ENCODE results near the gene SLC22A16.
"Not testable (repeated sequence)": the region's sequence is repeated elsewhere in the genome, so short reads cannot be mapped to it uniquely, and the experiment has no call there.

SLC22A16 gene

DNA sequence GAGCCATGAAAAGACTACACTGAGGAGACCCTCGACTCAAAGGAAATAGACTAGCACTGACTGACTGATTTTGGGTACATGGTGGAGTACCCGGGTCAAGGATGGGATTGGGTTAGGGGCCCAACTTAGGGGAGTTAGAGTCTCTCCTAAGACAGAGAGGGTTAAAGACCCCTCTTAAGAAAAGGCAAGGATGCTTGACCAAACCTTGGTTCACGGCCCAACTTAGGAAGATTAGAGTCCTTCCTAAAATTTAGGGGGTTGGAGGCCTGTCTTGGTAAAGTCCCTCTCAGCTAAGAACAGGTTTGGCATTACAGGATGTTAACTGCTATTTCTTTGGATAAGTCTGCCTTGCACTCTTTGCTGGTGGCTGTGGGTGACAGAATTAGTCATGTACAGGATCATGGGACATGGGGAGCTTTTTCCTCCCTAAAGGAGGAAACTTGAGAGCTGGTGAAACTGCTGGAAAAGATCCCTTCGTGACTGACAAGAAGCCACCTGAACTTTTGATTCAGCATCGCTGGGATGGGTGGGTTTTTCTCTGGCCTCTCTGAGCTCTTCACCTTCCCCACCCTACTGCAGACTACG lies 12.3 kb upstream of the SLC22A16 start:
- DNase-seq (ENCODE audit: low spot score): no peak

DNA sequence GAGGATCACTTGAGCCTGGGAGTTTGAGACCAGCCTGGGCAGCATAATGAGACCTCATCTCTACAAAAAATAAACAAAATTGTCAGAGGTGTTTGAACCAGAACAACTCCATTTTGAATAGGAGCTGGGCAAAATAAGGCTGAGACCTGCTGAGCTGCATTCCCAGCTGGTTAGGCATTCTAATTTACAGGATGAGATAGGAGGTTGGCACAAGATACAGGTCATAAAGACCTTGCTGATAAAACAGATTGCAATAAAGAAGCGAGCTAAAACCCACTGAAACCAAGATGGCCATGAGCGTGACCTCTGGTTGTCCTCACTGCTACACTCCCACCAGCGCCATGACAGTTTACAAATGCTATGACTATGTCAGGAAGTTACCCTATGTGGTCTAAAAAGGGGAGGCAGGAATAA lies 11.6 kb upstream of the SLC22A16 start:
- not testable (repeated sequence) for DNase-seq (ENCODE audit: low spot score)

DNA sequence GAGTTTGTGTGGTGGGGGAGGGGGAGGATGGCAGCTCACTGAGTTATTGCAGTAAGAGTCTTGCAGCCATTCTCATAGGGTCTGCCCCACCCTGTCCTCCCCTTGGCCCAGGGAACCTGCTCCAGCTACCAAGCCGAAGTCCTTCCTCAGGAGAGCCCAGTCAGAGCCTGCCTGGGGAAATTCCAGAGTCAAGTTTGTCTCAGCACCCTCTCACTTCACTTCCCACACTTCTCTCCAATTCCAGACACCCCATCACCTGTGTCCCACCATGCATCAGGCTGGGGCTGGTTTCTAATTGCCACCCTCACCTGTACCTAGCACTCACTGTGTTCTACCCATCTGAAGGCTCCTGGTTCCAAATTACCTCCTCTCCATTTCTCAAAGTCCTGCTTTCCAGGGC lies 10.3 kb upstream of the SLC22A16 start:
- DNase-seq (ENCODE audit: low spot score): no peak

DNA sequence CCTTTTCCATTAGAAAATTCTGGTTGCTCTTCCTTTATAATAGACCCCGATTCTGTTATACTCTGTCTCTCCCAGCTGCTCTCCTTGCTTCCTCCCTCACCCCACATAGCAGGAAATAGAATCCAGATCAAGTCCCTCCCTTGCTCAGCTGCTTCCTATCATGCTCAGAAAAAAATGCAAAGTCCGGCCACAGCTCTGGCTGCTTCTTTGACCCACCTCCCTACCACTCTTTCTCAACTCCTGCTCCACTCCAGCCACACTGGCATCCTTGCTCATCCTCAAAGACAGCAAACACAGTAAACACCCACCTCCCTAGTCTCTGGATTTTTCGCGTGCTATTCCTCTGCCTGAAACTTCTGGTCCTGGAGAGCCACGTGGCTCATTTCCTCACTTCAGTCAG lies 9.1 kb upstream of the SLC22A16 start:
- no peak for DNase-seq (ENCODE audit: low spot score)

DNA sequence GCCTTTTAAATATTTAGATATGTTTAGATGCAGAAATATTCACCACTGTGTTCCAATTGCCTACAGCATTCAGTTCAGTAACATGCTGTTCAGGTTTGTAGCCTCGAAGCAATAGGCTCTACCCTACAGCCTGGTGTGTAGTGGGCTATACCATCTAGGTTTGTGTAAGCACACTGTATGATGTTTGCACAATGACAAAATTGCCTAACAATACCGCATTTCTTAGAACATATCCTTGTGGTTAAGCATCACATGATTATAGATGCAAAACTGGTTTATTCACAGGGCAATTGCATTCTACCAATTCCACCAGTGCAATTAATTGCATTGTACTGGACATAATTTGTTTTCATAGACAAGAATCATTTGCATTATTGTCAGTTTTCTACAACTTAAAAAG lies 7.9 kb upstream of the SLC22A16 start:
- no peak for DNase-seq (ENCODE audit: low spot score)

DNA sequence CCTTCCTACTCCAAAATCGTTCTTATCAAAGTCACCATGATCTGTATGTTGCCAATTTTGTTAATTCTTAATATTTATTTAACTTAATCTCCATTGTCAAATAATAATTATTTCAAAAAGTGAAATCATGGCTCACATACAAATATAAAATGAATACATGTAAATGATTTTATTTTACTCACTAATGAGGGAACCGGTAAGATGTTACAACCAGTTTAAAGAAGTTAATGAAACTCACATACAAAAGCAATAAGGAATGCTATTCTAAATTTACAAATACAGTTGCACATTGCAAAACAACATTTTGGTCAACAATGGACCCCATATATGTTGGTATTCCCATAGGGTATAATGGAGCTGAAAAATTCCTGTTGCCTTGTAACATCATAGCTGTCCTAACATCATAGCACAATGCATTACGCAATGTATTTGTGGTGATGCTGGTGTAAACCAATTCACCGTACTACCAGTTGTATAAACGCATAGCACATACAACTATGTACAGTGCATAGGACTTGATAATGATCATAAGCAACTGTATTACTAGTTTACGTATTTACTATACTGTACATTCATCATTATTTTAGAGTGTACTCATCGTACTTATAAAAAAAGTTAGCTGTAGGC lies 6.5 kb upstream of the SLC22A16 start:
- no peak for DNase-seq (ENCODE audit: low spot score)

DNA sequence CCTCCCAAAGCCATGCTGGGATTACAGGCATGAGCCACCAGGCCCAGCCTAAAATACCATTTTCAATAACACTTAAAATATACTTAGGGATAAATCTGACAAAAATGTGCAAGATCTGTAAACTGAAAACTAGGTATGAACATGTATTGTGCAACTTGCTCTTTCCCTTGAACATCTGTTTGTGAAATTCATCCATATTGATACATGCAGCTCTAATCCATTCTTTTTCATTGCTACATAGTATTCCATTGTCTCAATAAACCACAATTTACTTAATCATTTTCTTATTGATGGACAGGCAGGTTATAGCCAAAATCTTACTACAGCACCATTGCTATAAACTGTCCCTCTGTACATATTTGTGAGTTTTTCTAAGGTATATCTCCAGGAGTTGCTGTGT lies 4.7 kb upstream of the SLC22A16 start:
- DNase-seq (ENCODE audit: low spot score): no peak

DNA sequence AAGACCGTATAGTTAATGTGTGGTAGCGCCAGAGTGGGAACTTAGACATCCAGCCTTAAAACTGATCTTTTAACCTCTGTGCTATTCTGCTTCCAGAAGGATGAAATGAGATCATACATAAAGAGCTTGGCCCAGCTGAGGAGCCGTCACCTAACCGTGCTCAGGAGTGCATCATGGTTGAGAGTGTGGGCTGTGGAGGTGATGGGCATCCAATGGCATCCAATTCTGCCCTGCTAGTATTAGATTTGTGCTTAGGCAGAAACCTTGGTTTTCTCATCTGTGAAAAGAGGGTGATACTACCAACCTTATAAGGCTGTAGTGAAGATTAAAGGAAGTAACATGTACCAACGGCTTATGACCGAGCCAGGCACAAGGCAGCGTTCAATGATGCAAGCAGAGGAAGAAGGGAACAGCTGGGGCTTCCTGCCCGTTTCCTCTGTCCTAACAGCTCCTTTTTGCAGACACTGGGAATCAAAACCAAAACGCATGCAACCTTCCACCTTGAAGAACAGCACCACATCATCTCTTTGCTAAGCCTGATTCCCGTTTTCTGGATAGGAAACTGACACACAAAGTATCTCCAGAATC lies 1.3 kb downstream of the SLC22A16 start:
- DNase-seq (ENCODE audit: low spot score): no peak

DNA sequence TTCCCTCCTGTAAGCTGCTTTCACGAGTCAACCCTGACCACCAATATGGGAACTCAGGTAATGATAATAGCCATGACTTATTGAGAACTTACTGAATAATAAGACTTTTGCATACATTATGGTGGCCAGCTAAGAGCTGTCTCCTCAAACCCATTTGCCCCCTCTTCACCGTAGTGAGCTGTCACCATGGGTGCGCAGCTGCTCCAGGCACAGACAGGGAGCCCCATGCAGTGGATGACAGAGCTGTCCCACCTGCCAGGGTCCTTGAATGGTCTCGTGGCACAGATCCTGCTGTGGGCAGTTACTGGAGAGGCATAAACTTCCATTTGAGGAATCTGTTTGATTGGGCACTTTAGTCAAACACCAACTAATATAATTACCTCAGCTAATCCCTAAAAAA lies 1.9 kb downstream of the SLC22A16 start:
- DNase-seq (ENCODE audit: low spot score): no peak

DNA sequence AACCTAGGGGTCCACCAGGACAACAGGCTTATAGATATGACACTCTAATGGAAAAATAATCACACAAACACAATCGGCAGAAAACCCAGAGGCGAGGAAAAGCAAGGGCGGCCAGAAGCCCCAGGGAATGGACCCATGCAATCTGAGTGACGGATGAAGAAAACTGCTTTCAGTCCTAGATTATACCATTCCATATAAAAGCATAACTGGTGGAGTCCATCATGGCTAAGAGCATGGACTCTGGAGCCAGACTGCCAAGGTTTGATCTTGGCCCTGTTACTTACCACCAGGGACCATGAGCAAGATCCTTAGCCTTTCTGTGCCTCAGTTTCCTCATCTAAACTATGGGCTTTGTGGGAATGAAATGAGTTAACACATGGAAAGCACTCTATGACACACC lies 3.7 kb downstream of the SLC22A16 start:
- DNase-seq (ENCODE audit: low spot score): no peak

DNA sequence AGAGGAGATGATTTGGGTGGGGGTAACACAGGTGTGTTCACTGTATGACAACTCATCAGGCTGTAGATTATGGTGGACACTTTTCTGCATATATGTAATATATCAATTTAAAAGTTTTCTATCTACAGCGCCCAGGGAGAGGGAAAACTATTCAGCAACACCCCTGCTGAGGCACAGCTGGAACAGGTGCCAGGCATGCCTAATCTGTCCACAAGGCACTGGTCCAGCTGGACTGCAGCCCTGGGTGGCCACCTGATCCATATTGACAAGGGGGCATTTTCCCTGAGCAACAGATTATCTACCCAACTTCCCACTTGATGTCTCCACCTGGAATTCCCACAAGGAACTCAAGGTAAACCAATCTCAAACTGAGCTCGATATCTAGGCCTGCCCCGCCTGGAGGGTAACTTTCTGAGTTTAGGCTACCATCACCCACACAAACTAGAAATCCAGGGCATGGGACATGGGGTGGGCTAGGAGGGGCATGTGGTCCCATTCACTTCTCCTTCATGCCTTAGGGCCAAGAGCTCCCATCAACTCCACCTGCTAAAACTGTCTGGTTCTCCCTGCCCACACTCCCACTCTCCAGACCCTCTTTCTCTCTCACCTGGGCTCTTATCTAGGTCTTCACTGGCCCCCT lies 4.6 kb downstream of the SLC22A16 start:
- DNase-seq (ENCODE audit: low spot score): no peak

DNA sequence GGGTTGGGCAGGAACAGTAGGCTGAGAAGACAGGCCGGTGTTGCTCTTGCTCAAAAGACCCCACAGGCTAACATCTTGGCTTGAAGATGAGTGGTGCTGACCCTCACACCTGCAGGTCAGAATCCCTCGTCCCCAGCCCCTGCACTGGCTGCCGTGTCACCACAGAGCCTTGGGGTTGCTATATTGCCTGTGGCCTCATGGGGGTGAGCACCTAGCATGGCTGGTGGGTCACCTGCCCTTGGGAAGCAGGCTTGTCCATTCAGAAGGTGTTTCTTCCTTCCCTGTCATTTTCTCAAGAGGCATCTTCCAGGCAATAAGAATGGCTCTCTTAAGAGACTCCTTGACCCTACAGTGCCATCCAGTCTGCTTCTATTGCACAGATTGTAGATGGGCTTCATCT lies 7.7 kb downstream of the SLC22A16 start:
- no peak for DNase-seq (ENCODE audit: low spot score)

DNA sequence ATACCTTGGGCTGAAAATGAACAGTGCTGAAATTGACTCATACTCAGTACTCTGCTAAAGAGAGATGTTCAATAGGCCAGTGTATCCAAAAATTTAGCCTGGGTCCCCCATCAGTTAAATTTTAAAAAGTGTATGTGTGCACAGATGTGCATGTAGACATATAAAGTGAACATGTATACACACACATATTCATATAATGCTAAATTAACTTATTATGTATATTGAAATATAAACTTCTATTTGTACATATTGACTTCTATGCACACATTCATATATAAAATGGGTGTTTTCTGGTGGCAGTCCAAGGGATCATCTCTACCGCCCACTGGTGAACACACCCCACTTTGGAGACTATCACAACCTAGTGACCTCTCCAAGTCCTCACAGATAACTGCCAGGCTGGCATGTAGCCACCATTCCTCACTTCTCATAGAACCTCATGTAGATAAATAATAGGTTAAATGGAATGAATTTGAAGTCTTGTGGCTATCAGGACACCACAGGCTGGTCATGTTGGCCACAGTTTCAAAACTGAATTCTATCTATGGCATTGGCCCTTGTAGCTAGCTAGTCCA lies 8.8 kb downstream of the SLC22A16 start:
- DNase-seq (ENCODE audit: low spot score): no peak

DNA sequence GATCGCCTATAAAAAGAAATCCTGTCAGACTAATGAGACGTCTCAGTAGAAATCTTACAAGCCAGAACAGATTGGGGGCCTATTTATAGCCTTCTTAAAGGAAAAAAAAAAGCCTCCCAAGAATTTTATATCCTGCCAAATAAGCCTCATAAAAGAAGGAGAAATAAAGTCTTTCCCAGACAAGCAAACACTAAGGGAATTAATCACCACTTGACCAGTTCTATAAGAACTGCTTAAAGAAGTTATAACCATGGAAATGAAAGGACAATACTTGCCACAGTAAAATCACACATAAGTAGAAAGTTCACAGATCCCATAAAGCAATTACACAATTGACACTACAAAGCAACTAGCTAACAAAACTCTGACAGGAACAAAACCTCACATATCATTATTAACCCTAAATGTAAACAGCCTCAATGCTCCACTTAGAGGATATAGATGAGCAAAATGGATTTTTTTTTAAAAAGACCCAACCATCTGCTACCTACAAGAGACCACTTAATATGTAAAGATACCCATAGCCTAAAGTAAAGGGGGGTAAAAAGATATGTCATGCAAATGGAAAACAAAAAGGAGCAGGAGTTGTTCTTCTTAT lies 13.4 kb downstream of the SLC22A16 start:
- DNase-seq (ENCODE audit: low spot score): no peak

DNA sequence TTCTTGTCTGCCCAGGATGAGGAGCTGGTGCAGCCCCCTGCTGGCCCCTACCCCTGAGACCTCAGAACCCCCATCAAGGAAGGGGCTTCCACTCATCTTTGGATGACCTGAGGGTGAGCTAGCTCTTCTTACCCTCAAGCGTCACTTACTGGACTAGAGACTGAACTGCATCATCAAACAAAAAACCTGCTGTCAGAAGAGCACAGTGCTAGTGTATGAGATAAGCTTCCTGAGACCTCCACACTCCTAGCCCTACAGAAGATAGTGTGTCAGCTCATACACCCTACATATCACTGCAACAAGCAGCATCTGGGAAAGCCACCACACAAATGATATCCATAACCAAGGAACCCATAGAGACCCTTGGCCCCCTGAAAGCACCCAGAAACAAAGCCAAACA lies 15.0 kb downstream of the SLC22A16 start:
- no peak for DNase-seq (ENCODE audit: low spot score)

DNA sequence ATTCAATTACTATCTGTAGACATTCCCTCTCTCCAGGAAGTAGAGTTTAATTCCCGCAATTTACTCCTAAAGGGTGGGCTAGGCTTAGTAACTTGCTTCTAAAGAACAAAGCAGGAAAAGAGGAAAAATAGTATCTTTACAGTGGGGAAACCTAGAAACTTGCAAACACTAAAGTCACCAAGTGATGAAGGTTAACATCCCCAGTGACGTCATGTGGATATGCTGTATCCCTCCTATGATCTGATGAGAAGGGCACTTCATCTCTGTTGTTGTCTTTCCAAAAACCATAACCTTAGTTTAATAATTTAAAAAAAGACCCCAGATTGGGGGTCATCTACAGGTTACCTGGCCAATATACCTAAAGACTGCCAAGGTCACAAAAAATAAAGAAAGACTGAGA lies 17.3 kb downstream of the SLC22A16 start:
- DNase-seq (ENCODE audit: low spot score): no peak

DNA sequence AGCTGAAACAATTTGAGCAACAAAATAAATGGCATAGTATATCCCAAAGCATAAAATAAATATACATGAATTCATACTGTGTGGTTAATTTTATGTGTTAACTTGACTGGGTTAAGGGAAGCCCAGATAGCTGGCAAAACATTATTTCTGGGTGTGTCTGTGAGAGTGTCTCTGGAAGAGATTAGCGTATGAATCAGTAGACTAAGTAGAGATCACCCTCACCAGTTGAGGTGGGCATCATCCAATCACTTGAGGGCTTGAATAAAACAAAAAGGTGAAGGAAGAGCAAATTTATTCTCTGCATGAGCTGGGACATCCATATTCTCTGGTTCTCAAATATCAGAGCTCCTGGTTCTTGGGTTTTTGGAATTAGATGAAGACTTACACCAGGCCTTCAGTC lies 17.9 kb downstream of the SLC22A16 start:
- DNase-seq (ENCODE audit: low spot score): no peak

DNA sequence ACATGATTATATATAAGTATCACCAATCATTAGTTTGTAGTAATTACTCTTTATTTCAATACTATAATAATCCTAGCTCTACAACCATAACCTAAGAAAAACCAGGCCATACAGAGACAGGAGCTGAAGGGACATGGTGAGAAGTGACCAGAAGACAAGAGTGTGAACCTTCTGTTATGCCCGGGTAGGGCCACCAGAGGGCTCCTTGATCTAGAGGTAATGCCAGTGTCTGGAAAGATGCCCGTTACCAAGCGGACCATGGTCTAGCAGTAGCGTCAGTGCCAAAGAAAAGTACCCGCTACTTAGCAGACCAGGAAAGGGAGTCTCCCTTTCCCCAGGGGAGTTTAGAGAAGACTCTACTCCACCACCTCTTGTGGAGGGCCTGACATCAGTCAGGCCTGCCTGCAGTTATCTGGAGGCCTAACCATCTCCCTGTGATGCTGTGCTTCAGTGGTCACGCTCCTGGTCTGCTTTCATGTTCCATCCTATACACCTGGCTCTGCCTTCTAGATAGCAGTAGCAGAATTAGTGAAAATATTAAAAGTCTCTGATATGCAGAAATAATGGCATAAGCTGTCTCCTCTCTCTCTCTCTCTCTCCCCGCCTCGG lies 18.7 kb downstream of the SLC22A16 start:
- not testable (repeated sequence) for DNase-seq (ENCODE audit: low spot score)

DNA sequence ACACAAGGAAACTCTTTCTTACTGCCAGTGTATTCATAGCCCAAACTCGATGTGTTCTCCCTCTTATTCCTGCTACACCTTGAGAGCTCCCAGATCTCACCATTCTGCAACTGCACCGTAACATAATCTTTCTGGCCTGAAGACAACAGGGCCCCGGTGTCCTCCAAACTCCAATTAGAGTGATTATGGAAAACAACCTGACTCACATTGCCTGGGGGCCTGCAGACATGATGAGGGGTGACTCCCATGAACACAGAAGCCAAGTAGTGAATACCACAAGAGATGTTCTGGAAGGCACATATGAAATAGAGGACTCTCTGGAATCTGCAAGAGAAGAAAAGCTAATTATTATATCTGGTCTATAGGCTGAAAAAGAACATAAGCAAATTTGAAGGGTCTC lies 19.7 kb downstream of the SLC22A16 start:
- DNase-seq (ENCODE audit: low spot score): no peak

DNA sequence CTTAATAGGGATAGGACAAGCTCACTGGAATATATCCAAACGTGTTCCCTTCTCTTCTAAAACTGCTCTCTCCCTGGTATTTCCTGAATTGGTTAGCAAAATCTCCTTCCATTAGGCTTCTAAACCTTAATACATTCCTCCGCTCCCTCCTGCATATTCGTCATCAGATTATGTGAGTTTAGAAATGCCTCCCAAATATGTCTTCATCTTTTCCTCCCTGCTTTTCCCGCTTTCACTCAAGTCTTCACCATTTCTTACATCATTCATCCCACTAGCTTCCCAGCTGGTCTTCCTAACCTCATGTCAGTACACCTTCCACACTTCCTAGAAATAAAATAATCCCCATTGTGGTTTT lies 26.9 kb downstream of the SLC22A16 start:
- DNase-seq (ENCODE audit: low spot score): no peak

DNA sequence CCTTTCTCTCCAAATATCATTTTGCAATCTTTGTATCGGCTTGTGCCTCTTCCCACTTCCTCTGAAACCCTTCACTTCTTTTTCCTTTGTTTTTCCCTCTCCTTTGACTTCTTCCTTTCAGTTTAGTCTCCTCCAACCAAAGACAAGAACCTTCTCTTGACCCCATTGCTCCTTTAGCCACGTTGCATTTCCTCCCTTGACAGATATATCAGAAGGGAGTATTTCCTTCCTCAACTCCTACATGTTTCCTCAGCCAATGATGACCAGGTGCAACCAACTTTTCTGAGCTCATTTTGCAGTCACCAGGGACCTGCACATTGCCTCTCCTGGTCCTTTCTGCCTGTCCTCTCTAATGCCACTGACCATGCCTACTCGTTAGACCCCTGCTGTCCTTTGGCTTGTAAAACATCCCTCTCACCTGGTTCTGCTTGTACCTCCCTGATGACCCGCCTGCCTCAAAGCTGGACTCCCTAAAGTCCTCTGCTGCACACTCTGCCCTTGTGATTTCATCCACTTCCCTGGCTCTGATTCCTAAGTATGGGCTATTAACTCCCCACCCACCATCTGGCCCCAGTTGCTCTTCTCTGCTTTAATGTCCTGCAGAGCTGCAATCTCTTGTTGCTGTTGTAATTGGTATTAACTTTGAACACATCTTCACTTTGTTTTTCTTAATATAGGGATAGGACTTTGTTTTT lies 27.4 kb downstream of the SLC22A16 start:
- no peak for DNase-seq (ENCODE audit: low spot score)

DNA sequence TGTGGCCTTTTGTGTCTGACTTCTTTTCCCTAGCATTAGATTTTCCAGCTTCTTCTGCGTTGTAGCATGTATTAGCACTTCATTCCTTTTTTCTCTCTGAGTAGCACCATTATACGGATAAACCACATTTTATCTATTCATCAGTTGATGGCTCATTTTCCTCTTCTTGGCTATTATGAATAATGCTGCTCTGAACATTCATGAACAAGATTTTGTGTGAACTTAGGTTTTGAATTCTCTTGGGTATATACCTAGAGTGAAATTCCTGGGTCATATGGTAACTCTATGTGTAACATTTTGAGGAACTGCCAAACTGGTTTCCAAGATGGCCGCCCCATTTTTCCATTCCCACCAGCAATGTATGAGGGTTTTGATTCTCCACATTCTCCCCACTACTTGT lies 28.7 kb downstream of the SLC22A16 start:
- no peak for DNase-seq (ENCODE audit: low spot score)
